HG03439 (cell line): Measurements from ENCODE around the gene PPIP5K1.
"Not testable (repeated sequence)": the region's sequence is repeated elsewhere in the genome, so short reads cannot be mapped to it uniquely, and the experiment has no call there.

Experiments used
- ATAC-seq: cut with Tn5 transposase; IDR thresholded peaks from one replicate; pipeline ENCODE4 v1.9.1; 2021; ENCODE audit warnings: mild to moderate bottlenecking, moderate library complexity; ENCODE audit not compliant: unreplicated experiment

The PPIP5K1 gene

DNA sequence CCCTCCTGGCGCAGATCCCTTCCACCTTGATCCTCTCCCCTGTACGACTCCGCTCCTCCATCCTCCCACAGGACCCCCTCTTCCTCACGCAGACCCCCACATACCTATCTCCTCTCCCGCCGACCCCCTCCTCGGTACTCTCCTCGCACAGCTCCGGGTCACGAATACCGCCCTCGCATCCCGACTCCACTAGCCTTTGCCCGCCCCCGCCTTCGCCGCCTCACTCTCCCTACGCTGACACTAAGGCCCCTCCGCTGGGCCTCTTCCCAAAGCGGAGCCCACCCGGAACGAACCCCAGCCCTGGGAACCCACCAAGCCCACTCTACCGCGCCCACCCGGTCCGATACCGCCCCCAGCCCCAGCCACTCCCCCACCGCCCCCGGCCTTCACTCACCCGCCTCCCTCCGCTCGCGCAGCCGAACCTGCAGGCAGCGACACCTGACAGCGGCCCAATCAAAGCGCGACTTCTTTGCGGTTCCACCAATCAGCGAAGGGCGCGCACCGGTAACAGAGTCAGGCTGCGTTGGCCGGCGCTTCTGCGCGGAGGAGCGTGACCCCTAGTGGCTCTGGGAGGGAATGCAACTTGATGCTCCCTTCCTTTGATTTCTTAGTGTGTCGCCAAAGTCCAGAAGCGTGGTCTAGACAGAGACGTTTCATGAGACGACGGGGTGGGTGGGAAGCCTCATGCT, at the start of gene PPIP5K1:
PPIP5K1 (minus strand) TSS at position 431 of the 689 bp plus-strand sequence. CDS start 5,704 bp downstream, outside the sequence.
- ATAC-seq = peak; percentile 99

DNA sequence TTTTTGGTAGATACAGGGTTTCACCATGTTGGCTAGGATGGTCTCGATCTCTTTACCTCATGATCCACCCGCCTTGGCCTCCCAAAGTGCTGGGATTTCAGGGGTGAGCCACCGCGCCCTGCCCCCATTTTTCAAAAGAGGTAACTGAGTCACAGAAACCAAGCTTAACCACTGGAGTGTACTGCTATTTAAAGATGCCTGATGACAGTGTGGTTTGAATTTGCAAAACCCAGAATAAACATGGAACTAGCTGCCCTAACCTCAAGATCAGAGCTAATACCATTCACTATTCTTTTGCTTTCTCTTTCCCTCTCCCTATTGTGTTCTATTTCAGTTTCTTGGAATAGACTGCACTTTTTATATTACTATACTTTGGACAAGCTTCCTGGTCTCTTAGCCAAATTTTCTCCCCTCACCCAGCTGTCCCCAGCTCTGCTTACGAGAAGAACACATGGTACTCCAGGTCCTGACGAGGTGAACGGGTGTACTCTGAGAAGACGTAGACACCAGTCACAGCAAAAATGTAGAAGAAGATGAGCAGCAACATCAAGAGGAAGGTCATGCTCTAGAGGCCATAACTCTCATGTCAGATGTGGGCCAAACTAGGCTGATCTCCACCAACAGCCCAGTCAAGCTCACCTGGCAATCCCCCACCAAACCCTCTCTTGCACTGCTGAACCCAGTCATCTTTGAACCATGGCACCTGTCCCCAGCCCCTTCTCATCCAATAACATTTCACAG, 48.6 kb upstream of the PPIP5K1 start:
- not testable (repeated sequence) for ATAC-seq

DNA sequence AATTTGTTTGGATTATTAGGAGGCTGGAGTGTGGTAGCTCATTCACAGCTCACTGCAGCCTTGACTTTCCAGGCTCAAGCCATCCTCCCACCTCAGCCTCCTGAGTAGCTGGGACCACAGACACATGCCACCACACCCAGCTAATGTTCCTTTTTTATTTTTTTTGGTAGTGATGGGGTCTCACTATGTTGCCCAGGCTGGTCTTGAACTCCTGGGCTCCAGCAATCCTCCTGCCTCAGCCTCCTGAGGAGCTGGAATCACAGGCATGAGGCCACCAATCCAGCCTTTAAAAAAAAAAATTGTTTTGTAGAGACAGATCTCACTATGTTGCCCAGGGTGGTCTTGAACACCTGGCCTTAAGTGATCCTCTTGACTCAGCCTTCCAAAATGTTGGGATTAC, 36.9 kb upstream of the PPIP5K1 start:
- ATAC-seq = not testable (repeated sequence)

DNA sequence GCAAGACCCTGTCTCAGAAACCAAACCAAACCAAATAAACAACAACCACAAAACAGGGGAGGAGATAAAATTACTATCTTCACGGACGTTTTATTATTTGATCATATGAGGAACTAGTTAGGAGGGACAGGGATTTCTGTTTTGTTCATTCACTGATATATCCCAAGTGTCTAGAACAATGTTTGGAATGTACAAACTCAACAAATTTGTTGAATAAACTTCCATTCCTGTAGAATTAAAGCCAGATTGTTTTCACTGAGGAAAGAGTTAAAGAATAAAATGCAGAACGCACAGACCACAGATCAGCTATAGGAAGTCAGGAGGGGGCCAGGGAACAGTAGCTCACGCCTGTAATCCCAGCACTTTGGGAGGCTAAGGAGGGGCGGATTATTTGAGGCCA, 35.1 kb upstream of the PPIP5K1 start:
- ATAC-seq = no peak

DNA sequence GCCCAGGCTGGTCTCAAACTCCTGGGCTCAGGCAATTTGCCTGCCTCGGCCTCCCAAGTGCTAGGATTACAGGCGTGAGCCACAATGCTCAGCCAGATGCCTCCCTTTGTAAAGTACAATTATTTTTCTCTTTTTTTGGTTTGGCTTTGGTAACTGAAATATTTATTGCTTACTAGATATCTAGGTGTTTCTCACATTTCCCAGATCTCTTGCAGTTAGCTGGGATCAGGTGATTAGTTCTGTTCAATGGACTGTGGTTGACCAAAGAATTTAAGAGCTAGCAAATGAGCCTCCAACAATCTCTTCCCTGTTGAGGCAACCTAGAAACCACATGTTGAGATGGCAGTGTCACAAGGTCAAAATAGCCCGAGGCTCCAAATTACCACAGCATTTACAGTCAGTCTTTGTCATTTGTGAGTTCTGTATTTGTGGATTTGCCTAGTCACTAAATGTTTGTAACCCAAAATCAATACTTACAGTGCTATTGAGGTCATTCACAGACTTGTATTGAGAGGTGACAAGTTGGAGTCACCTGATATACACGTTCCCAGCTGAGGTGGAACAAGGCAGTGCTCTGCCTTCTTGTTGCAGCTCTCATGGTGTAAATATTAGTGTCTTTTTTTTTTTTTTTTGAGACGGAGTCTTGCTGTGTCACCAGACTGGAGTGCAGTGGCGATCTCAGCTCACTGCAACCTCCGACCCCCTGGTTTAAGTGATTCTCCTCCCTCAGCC, 32.2 kb upstream of the PPIP5K1 start:
- not testable (repeated sequence) for ATAC-seq

DNA sequence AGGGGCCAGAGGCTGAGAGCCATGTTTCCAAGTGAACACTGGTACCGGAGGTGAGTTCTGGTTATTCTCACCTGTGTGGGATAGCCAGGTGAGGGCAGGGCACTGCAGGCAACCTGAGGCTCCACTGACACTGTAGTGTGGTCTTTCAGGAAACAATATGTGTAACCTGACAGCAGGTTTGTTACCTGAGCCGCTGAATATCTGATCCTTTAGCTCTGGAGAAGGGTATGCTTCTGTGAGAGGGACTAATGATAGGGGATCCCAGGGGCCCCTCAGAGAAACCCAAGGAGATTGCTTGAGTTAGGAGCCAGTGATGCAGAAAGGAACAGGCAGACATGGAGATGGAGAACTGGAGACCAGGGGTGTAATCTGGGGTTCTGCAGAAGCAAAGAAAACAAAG, 28.7 kb upstream of the PPIP5K1 start, which contains the start of gene STRC:
STRC (minus strand) TSS at position 101 of the 400 bp plus-strand sequence; CDS start at position 23, 78 bp downstream.
- ATAC-seq = not testable (repeated sequence)

DNA sequence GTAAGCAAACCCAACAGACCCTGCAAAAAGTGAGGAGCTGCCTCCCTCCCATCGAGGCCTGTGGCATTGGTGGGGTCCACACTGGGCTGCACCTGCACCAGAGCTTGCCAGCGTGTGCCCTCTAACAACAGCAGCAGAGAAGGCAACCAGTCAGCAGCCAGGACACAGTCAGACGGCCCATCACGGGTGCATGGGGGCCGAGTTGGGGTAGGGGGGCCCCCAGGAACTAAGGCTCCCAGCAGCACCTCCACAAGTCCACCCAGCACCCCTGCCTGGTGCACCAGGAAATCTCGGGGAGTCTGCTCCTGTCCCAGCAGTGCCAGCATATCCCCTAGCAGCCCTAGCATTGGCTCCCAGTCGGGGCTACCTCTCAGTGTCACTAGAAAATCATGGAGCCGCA, 27.7 kb upstream of the PPIP5K1 start:
- not testable (repeated sequence) for ATAC-seq

DNA sequence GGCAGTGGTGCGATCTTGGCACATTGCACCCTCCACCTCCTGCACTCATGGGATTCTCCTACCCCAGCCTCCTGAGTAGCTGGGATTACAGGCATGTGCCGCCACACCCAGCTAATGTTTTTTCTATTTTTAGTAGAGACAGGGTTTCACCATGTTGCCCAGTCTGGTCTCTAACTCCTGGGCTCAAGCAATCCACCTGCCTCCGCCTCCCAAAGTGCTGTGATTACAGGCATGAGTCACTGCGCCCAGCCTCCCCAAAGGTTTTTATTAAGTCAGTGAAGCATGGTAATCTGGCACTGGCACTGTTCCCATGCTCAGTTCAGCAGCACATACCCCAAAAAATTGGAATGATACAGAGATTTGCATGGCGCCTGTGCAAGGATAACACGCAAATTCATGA, 12.2 kb upstream of the PPIP5K1 start:
- not testable (repeated sequence) for ATAC-seq

DNA sequence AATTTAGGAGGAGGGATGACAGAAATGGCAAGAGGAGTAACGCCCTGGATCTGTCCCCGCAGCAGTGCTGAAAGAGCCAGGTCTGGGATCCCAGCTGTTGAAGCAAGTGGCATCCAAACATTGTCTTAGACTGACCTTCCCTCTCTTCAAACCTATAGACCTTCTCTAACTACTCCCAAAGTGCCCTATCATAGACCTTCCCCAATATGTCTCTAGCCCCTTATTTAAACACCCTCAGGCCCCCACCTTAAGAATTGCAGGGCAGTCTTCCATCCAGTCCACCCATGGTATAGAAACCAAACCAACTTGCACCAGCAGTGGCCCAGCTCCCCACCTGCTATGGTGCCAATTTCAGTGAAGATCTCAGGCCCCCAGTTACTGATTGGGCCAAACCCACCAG, 10.2 kb upstream of the PPIP5K1 start:
- ATAC-seq = not testable (repeated sequence)

DNA sequence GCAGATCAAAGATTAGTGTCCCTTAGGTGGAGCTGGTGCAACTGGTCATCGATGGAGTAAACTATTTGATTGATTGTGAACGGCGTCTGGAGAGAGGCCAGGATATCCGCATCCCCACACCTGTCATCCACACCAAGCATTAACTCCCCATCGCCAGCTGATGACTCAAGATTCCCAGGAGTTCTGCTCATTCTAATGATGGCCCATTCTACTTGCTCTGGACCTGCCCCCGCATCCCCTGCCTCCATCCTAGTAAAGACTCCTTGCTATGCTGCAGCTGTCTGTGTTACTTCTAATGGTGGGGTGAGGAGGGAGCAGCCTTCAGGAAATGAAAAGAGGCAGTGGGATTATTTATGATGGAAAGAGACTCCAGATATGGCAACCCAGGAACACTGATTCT, 9.1 kb upstream of the PPIP5K1 start:
- ATAC-seq = not testable (repeated sequence)

DNA sequence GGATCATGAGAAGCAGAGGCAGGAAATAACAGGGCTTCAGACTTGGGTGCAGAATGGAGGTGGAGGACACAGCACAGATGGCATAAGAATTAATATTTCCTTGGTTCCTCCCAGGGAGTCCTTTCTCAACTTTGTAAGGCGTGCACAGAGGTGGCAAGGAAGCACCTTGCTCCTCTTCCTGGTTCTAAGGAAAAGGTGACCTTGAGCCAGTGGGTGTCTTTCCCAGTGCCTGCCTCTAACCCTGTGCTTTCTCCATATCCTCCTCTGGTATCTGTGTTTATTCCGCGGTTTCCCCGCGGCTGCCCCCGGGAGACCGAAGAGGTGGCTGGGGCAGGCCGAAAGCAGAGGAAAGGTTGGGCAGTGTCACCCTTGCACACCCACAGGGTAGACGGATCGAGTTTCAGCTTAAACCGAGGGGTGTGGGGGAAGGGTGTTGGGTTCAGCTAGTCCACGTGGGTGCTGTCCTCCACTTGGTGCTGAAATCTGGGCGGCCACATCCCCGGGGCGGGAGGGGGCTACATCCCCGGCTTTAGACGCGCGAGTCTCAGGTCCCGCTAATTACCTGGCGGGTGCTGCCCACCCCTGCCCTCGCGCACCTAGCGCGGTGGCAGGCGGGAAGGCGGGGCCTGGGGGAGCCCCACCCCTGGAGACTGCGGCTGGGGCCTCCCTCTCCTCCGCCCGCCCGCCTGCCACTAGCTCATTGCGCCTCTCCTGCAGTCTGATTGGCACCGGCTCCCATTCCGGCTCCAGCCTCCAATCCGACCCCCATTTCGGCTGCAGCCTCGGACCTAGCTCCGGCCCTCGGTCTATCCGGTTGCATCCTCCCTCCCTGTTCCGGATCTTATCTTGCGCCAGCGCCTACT, 3.6 kb upstream of the PPIP5K1 start, which contains the start of gene CKMT1B:
CKMT1B (plus strand) TSS at position 700 of the 863 bp plus-strand sequence. CDS start 192 bp downstream, outside the sequence.
- not testable (repeated sequence) for ATAC-seq

DNA sequence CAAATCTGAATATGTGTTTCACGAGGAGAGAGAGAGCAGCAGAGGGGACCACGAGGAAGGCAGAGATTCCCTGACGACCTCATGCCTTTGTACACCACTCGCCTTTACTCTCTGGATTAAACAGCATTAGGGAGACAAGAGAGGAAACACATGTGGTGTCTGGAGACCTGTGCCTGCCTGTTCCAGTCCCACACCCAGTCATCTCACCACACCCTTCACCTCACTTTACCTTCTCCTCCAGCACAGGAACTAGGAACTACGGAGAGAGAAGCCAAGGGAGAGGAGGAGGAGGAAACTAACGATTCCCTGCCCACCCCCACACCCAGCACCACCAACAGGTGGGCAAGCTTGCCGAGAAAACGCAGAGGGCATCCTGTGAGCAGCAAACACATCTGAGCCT, 2.8 kb upstream of the PPIP5K1 start:
- ATAC-seq = not testable (repeated sequence)

DNA sequence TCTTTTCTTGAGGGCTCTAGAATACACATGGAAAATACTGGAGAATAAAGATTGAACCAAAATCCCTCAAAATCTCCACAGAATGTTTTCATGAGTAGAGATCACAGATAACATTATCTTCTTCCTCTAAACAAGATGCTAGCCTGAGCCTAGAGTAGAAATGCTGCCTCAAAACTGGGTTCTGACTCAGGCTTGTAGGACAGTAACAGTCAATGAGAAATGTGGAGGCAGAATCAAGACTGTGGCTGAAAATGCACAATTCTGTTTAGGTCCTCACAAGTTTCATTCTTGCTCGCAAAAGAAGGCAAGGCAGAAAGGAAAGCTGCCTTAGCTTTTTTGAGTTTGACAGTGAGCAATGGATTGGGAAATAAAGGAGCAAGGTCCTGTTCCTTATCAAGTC, 15.4 kb downstream of the PPIP5K1 start:
- not testable (repeated sequence) for ATAC-seq

DNA sequence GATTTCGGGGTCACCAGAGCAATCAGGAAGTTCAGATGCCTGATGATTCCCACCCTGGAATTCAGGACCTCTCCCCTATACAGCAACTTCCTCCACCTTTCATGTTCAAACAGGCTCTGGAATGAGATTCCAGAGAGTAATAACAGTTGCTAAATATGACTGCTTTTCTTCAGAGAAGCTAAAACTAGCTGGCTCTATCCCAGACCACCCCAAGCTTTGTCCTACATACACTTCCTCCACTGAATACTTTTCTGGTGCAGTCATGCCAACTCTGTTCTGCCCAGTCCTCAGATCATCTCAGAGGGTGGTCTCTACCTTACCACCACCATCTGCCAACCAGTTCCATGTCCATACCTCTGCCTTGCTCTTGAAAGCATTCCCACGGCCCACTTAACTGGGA, 23.4 kb downstream of the PPIP5K1 start:
- ATAC-seq = not testable (repeated sequence)

DNA sequence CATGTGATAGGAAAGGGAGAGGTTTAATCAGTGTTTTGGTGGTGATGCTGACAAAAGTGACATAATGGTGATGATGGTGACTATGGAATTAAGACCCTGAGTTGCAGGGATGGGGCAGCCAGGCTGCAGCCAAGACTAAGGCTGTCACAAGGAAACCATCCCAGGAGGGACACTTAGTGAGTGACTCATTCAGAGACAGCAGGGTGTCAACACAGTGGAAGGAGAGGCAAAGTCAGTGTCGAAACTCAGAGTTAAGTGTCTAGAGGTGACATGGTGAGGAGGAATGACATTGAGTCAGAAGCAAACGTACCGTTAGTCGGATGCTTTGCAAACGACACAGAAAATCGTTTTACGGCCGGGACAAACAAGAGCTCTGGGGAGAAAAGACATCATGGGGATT, 26.2 kb downstream of the PPIP5K1 start:
- not testable (repeated sequence) for ATAC-seq

DNA sequence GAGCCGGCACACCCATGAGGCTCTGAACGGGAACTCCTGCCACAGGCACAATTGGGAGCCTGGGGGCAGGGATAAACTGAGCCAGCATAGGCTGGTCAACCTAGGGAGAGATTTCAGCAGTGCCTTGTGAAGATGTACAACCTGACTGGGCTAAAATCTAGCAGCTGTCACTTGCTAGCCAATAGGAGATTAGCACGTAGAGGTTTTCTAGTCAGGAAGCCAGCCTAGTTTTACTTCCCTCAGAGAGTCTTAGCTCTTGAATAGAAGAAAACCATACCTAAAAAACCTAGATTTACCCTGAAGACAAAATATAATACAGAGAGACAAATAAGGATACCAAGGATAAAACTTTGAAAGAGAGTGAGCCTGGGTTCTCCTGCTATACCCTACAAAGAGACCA, 27.3 kb downstream of the PPIP5K1 start:
- ATAC-seq = not testable (repeated sequence)

DNA sequence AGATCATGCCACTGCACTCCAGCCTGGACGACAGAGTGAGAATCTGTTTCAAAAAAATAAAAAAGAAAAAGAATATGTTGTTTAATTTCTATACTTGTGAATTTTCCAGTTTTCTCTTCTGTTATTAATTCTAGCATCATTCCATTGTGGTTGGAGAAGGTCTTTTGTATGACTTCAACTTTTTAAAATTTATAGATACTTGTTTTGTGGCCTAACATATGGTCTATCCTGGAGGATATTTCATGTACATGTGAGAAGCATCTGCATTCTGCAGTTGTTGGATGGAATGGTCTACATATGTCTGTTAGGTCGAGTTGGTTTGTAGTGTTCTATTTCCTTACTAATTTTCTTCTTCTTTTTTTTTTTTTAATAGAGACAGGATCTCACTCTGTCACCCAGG, 37.0 kb downstream of the PPIP5K1 start:
- no peak for ATAC-seq

DNA sequence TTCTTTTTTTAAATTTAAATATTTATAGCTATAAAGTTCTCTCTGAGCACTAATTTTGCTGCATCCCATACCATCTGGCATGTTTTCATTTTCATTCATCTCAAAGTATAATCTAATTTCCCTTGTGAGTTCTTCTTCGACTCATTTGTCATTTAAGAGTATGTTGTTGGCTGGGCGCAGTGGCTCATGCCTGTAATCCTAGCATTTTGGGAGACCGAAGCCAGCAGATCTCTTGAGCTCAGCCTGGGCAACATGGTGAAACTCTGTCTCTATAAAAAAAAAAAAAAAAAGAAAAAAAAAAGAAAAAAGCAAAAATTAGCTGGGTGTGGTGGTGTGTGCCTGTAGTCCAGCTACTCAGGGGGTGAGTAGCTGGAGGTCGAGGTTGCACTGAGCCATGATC, 37.8 kb downstream of the PPIP5K1 start:
- no peak for ATAC-seq

DNA sequence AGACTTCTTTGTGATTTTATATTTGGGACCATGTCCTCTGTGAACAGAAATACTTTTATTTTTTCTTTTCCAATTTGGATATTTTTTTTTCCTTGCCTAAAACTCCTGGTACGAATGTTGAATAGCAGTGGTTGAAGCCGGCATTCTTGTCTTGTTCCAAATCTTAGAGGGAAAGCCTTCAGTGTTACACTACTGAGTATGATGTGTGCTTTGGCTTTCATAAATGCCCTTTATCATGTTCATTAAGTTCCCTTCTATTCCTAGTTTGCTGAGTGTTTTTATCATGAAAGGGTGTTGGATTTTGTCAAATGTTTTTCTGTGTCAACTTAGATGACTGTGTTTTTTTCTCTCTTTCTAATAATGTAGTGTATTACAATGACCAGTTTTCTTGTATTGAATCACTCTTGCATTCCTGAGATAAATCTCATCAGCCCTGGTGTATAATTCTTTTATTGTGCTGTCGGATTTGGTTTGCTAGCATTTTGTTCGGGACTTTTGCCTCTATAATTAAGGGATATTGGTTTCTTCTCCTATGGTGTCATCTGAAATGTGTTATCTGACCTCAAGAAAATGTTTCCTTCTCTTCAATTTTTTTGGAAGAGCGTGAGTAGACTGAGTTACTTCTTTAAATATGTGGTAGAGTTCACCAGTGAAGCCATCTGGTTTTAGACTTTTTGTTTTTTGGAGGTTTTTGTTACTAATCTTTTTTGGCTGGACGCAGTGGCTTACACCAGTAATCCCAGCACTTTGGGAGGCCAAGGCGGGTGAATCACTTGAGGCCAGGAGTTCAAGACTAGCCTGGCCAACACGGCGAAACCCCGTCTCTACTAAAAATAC, 39.3 kb downstream of the PPIP5K1 start:
- no peak for ATAC-seq
